ENCODE measurements around the gene MVB12A.

The MVB12A gene

DNA sequence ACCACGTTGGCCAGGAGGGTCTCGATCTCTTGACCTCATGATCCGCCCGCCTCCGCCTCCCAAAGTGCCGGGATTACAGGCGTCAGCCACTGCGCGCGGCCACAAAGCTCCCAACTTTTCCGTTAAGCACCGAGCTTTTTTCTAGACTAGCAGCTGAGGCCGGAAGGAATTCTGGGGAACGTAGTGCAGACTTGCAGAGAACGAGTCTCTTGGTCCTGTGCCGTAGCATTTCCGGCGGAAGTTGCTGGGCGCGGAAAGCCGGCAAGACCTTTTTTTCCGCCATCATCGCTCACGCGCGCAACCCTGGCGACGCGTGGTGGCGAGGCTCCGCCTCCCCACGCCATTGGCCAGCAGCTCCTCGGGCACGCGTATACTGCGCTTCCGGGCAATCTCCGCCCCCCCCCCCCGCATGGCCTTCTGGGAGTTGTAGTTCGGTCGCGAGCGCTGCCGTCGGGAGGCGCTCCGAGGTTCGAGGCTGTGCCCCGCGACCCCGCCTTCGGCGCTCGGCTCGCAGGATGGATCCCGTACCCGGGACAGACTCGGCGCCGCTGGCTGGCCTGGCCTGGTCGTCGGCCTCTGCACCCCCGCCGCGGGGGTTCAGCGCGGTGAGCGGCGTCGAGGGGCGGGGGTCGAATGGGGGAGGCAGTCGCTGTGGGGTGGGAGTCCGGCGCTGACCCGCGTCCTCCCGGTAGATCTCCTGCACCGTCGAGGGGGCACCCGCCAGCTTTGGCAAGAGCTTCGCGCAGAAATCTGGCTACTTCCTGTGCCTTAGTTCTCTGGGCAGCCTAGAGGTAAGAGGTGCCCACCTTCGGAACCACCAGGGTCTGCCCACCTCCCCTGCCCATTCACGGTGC lies at the start of gene MVB12A:
TSS of gene MVB12A (plus strand) at position 427 of the 854 bp plus-strand sequence. CDS start at position 516, 89 bp downstream.
- TF ChIP-seq ZNF274 (IDR thresholded peaks at IDR 0.05; ENCODE audit: low read depth, low read length): no peak
- peak within 1 kb of the TSS; percentile 75 for H3K4me3 ChIP-seq (ENCODE audit: low read length)

DNA sequence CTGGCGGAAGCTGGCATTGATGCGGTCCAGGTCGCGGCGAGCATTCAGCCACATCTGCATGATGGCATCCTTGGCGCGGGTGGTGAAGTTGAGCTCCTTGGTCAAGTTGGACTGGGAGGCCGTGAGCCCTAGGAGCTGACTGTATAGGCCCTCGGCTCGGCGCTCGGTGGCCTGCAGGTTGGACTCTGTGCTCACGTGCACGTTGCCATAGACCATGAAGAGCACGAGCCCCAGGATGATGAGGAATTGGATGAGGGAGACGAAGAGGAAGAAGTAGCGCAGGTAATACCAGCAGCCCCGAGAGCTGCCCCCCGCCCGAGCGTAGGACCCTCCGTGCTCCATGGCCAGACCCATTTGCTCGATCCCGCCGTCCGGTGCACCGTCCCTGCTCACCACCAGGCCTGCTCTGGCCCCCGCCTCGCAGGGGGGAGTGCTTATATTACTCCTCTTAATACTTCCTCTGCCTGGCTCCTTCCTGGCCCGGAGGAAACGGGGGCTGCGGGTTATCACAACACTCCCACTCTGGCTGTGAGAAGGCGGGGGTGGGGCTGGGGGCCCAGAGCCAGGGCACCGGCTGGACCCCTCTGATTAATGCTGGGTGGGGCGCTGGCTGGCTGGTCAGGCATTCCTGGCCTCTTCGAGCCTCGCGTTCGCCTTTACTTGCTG lies 42.8 kb upstream of the MVB12A start, which contains the start of gene PLVAP:
TSS of gene PLVAP (minus strand) at position 408 of the 666 bp plus-strand sequence. CDS start at position 354, 54 bp downstream.
- no peak for TF ChIP-seq ZNF274 (IDR thresholded peaks at IDR 0.05; ENCODE audit: low read depth, low read length)
- H3K4me3 ChIP-seq (ENCODE audit: low read length): no peak within 1 kb of the TSS

DNA sequence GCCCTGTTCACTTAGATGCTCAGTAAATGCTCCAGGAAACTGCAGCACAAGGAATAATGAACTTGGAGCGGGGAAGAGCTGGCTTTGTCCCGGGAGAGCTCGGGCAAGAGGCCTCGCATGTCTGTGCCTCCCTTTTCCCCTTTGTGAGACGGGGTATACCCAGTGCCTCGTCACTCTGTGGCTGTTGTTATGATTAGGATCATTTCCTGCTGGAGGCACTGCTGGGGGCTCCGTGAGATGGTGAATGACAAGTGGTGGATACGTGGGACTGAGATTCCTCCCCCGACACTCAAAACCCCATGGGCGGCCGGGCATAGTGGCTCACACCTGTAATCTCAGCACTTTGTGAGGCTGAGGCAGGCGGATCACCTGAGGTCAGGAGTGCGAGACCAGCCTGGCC lies 41.6 kb upstream of the MVB12A start:
- H3K4me3 ChIP-seq (ENCODE audit: low read length): no peak overlapping the region
- no peak for TF ChIP-seq ZNF274 (IDR thresholded peaks at IDR 0.05; ENCODE audit: low read depth, low read length)

DNA sequence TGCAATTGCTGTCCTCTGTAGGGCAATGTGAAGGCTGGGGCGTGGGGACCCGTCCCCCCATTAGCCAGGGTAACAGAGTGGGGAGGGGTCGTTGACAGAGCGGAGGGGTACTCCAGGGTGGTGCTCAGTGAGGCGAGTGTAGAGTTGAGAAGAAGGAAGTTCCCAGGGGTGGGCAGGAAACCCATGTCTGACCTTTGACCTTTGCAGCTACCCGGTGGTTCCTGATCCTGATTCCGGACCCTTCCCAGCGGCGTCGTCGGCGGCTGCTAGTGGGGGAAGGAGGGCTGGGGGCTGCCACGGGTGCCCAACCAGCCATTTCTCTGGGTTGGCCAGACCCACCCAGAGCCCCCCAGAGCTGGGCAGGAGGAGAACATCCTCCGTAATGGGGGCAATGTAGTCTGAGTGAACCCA lies 40.6 kb upstream of the MVB12A start:
- TF ChIP-seq ZNF274 (IDR thresholded peaks at IDR 0.05; ENCODE audit: low read depth, low read length): no peak

DNA sequence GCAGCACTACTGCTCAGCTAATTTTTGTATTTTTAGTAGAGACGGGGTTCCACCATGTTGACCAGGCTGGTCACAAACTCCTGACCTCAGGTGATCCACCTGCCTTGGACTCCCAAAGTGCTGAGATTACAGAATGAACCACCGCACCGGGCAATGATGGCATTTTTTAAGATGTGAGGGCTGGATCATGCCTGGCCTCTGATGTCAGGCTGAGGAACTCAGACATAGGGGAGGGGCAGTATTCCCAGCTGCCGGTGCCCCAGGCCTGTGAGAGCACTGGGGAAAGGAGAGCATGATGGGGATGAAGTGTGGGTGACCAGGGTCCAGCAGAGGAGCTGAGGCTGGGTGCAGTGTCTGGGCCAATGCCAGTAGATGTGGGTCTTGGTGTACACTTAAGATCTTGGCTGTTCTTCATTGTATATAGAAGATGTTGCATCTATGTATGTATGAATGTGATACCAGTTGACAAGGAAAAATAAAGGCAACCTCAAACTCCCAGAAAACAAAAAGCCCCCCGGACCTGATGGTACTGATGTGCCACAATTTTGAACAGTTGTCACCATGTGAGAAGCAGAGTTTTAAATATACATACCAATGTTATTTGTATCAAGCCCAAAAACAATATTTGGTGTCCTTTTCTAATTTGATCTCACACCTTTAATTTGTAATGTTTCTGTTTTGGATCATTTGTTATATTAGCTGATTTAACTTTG lies 39.3 kb upstream of the MVB12A start:
- H3K4me3 ChIP-seq (ENCODE audit: low read length): no peak overlapping the region
- no peak for TF ChIP-seq ZNF274 (IDR thresholded peaks at IDR 0.05; ENCODE audit: low read depth, low read length)

More for the DNA sequence above, 40.6 kb upstream of the MVB12A start:
- no peak overlapping the region for H3K4me3 ChIP-seq (ENCODE audit: low read length)

DNA sequence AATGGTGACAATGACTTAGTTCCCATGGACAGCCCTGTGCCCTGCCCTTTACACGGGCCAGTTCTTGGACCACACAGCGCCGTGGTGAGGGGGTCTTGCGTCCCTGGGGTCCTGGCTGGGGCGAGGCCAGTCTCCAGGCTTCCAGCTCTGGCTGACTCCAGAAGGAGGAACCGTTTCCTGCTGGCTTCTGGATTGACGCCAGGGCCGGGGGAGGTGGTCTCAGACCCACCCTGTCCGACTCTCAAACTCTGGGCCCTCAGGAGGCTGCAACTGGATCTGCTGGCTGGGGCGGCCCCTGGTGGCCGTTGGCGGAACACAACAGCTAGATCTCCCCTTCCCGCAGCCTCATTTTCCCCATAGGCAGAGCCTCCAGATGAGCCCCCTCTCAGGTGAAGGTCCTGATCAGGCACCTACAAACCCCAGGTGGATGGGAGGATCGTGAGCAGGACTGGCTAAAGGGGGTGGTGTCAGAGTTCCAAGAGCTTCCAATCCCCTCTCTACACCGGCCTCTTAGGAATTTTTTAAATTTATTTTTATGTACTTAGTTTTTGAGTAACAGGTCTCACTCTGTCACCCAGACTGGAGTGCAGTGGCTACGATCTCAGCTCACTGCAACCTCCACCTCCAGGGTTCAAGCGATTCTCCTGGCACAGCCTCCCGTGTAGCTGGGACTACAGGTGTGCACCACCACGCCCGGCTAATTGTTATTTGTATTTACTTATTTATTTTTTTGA lies 33.8 kb upstream of the MVB12A start:
- no peak overlapping the region for H3K4me3 ChIP-seq (ENCODE audit: low read length)
- TF ChIP-seq ZNF274 (IDR thresholded peaks at IDR 0.05; ENCODE audit: low read depth, low read length): no peak

DNA sequence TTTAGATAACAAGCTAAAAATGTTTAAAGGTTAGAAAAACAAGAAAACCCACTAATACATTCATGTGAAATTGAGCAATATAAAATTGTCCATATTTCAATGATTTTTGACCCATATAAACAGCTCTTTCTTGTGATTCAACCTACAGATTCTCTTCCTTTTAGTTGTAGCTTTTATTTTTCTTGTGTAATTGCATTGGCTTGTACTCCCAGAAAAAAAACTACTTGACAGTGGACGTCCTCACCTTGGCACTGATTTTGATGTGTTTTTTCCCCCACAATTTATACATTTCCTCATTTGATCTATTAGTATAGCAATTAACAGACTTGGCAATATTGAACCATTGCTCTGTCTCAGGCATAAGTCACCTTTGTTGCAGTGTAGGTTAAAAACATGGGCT lies 30.6 kb upstream of the MVB12A start:
- H3K4me3 ChIP-seq (ENCODE audit: low read length): no peak overlapping the region
- no peak for TF ChIP-seq ZNF274 (IDR thresholded peaks at IDR 0.05; ENCODE audit: low read depth, low read length)

DNA sequence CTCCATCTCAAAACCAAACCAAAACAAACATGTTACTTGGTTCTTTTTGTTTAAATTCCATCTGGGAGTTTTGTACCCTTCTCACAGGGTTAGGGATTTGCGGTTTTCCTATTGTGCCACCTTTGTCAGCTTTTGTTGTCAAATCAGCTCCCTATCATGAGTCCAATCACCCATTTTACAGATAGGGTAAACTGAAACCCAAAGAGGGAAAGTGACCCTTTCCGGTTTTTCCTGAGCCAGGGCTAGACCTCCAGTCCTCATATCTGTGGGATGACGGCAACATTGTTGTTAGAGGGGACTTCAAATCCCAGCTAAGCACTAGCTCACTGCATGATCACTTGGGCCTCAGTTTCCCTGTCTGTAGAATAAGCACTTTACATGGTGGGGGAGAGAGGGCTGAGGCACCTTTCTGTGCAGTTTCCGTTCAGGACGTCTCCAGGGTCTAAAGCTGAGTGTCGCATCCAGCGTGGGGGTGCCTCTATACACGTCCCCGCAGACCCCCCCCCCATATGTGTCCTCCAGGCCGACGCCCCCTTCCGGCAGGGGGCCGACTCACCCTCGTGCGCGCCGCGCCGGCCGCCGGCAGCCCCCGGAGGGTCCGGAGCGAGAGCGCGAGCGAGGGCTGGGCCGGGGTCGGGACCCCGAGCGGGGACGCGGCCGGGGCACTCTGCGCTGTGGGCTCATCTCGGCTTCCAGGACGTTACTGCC lies 29.7 kb upstream of the MVB12A start:
- no peak for TF ChIP-seq ZNF274 (IDR thresholded peaks at IDR 0.05; ENCODE audit: low read depth, low read length)
- H3K4me3 ChIP-seq (ENCODE audit: low read length): peak overlapping the region; percentile 46; the same call in 1 of the 2 replicates

DNA sequence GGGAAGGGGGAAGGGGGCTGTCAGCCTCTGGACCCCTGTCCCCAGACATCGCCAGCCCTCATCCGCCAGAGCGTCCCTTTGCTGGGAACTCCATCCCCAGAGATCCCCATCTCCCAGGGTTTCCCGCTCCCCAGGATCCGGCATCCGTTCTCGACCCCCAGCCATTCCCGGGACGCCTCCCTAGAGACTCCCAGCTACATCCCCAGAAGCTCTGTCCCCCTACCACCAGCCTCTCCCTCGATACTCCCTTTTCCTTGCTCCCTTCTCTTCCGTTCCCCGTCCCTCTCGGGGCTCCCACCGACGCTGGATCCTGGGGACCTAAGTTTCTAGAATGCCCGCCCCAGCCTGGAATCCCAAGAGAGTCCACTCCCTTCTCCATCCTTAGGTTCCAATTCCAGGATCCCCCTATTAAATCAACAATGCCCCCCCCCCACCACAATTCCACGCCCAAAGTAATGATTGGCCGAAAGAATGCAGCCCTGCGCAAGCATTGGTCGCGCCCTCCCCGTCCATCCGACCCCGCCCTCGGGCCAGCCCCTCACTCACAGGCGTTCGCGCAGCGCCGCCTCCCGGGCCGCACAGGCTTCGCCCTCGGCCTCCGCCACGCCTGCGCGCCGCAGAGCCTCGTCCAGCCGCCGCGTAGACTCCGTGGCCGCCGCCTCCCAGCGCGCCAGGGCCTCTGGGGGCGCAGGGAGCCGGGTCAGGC lies 29.0 kb upstream of the MVB12A start:
- TF ChIP-seq ZNF274 (IDR thresholded peaks at IDR 0.05; ENCODE audit: low read depth, low read length): no peak
- H3K4me3 ChIP-seq (ENCODE audit: low read length): peak overlapping the region; percentile 46; the same call in 1 of the 2 replicates

DNA sequence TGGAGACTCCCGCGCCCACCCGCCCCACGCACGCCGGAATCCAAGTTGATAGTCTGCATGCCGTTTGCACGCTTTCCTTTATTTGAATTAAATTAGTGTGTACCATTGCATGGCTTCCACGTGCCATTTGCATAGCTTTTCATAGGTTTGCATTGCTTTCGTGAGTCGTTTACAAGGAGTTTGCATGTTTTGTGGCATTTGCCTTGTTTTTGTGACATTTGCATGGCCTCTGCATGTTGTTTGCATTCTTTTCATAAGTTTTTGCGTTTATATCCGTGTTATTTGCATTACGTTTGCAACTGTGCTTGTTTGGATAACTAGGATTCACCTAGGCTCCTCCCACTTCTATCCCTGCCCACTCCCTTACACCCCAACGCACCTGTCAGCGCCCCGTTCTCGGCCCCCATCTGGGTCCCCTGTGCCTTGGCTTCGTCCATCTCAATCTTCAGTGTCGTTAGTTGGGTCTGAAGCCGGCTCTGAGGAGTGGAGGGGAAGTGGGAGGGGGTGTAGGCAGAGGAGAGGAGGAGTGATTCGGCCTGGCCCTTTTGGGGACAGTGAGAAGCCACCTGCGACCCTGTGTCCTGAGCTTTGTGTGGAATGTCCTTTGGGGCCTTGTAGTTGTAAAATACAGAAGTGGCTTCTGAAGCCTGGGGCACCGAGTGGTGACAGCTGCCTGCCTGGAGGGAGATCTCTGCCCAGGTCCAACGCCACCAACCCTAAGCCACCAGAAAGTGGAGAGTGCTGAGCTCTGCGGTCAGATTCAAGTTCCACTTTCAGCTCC lies 28.3 kb upstream of the MVB12A start:
- TF ChIP-seq ZNF274 (IDR thresholded peaks at IDR 0.05; ENCODE audit: low read depth, low read length): no peak
- no peak overlapping the region; the same call in 1 of the 2 replicates for H3K4me3 ChIP-seq (ENCODE audit: low read length)

DNA sequence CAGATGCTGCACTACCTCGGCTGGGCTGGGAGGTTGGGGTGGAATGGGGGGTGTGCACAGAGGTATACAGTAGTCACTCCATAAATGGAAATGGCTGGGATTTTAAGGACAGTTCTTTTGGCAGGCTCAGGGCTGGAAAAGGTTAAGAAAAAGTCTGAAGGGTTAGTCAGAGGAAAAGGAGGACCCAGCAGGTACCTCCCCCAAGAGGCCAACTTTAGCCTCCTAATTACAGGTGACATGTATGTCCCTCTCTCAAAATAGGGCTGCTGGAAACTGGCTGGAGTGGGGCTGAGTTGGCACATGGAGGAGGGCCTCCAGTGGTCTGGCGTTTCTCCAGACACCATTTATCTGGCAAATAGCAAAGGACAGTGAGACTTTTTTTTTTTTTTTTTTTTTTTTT lies 26.8 kb upstream of the MVB12A start:
- no peak for TF ChIP-seq ZNF274 (IDR thresholded peaks at IDR 0.05; ENCODE audit: low read depth, low read length)
- no peak overlapping the region for H3K4me3 ChIP-seq (ENCODE audit: low read length)

DNA sequence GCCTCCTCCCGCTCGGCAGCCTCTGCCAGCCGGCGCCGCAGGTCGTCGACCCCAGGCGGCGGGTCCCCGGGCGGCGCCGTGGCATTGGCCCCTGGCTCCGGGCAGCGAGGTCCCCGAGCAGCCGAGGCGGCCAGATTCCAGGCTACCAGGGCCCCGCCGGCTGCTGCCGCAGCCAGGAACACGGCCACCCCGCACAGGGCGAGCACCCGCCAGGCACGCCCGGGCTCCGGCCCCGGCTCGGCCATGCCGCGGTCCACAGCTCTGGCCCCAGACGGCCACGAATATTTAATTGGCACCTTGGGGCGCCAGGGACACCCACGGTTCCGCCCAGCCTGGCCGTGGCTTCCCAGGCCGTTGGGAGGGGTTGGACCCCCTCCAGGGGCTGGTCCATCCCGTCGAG lies 25.9 kb upstream of the MVB12A start, which contains the start of gene CCDC194:
TSS of gene CCDC194 (minus strand) at position 283 of the 400 bp plus-strand sequence. CDS start at position 245, 38 bp downstream.
- H3K4me3 ChIP-seq (ENCODE audit: low read length): no peak within 1 kb of the TSS
- TF ChIP-seq ZNF274 (IDR thresholded peaks at IDR 0.05; ENCODE audit: low read depth, low read length): no peak
